Suppressor macrophage treated with lipopolysaccharide for 4 hours (primary cell): ENCODE data around the gene BAG1.

Source experiments
- DNase-seq: peaks from one replicate; pipeline ENCODE4 v3.0.0-alpha.2; 2020

The BAG1 gene

GRCh38 chr9:33264473-33265177 is at the start of gene BAG1, which contains the start of gene CHMP5:
TSS of gene BAG1 (minus strand) at chr9:33264708.
TSS of gene CHMP5 (plus strand) at chr9:33265049. CDS start at chr9:33265079, 30 bp downstream.
- peak; percentile 100 for DNase-seq

GRCh38 chr9:33311953-33312352 is 47.4 kb upstream of the BAG1 start:
- DNase-seq: no peak

- no peak for DNase-seq
Observed at GRCh38 chr9:33310748-33311147, 46.2 kb upstream of the BAG1 start.

GRCh38 chr9:33309903-33310302 is 45.4 kb upstream of the BAG1 start:
- no peak for DNase-seq

- DNase-seq: no peak
Observed at GRCh38 chr9:33307067-33307466, 42.6 kb upstream of the BAG1 start.

GRCh38 chr9:33306037-33306436 is 41.5 kb upstream of the BAG1 start:
- DNase-seq: peak; percentile 16

GRCh38 chr9:33304362-33304761 is 39.9 kb upstream of the BAG1 start:
- peak; percentile 12 for DNase-seq

- DNase-seq: no peak
Observed at GRCh38 chr9:33300546-33300945, 36.0 kb upstream of the BAG1 start.

GRCh38 chr9:33297432-33297831 is 32.9 kb upstream of the BAG1 start:
- peak; percentile 86 for DNase-seq

GRCh38 chr9:33295571-33295970 is 31.1 kb upstream of the BAG1 start:
- DNase-seq: peak; percentile 72

- no peak for DNase-seq
Observed at GRCh38 chr9:33294670-33295432, 30.3 kb upstream of the BAG1 start.

- DNase-seq: no peak
Observed at GRCh38 chr9:33293782-33294181, 29.3 kb upstream of the BAG1 start.

GRCh38 chr9:33291901-33292300 is 27.4 kb upstream of the BAG1 start:
- no peak for DNase-seq

- DNase-seq: no peak
Observed at GRCh38 chr9:33291031-33291397, 26.5 kb upstream of the BAG1 start.

GRCh38 chr9:33290247-33291030 is 25.9 kb upstream of the BAG1 start, which contains the start of gene NFX1:
TSS of gene NFX1 (plus strand) at chr9:33290516. CDS start at chr9:33290573, 57 bp downstream.
- peak; percentile 99 for DNase-seq

- no peak for DNase-seq
Observed at GRCh38 chr9:33289936-33290246, 25.4 kb upstream of the BAG1 start.

- DNase-seq: peak; percentile 25
Observed at GRCh38 chr9:33289496-33289895, 25.0 kb upstream of the BAG1 start.

GRCh38 chr9:33288828-33289483 is 24.4 kb upstream of the BAG1 start:
- DNase-seq: no peak

GRCh38 chr9:33288235-33288634 is 23.7 kb upstream of the BAG1 start:
- DNase-seq: no peak

GRCh38 chr9:33287087-33287490 is 22.6 kb upstream of the BAG1 start:
- peak; percentile 74 for DNase-seq

GRCh38 chr9:33285502-33285901 is 21.0 kb upstream of the BAG1 start:
- no peak for DNase-seq

GRCh38 chr9:33277484-33277883 is 13.0 kb upstream of the BAG1 start:
- DNase-seq: no peak

GRCh38 chr9:33273972-33274328 is 9.4 kb upstream of the BAG1 start:
- DNase-seq: no peak
